Measurements from ENCODE around the gene DIRAS1.

DIRAS1 gene

GRCh38 chr19:2764945-2765344 lies 43.8 kb upstream of the DIRAS1 start:
- Histone ChIP-seq H3K9me3 (ENCODE audit: insufficient read depth, low read length) (no peaks in the 10 kb centered on the region), H3K27me3 (ENCODE audit: low read depth, low read length) (no peaks in the 10 kb centered on the region), H3K36me3 (replicated peaks; ENCODE audit: low read depth, low read length) (peaks cover 49% of the 10 kb centered on the region), H3K79me2 (ENCODE audit: low read length) (peaks cover 22% of the 10 kb centered on the region), H3K4me3 (ENCODE audit: low read length) (no peak overlapping the region), H3K9ac (ENCODE audit: low read length) (no peak overlapping the region), H2AFZ (ENCODE audit: low read depth, low read length) (no peak overlapping the region), H3K27ac (ENCODE audit: low read length) (no peak overlapping the region), H3K4me1 (ENCODE audit: low read length) (no peaks in the 10 kb centered on the region), H3K4me2 (ENCODE audit: low read length) (no peak overlapping the region), H4K20me1 (ENCODE audit: insufficient read depth, low read length) (peaks cover 15% of the 10 kb centered on the region)
- TF ChIP-seq, protein P1, sequence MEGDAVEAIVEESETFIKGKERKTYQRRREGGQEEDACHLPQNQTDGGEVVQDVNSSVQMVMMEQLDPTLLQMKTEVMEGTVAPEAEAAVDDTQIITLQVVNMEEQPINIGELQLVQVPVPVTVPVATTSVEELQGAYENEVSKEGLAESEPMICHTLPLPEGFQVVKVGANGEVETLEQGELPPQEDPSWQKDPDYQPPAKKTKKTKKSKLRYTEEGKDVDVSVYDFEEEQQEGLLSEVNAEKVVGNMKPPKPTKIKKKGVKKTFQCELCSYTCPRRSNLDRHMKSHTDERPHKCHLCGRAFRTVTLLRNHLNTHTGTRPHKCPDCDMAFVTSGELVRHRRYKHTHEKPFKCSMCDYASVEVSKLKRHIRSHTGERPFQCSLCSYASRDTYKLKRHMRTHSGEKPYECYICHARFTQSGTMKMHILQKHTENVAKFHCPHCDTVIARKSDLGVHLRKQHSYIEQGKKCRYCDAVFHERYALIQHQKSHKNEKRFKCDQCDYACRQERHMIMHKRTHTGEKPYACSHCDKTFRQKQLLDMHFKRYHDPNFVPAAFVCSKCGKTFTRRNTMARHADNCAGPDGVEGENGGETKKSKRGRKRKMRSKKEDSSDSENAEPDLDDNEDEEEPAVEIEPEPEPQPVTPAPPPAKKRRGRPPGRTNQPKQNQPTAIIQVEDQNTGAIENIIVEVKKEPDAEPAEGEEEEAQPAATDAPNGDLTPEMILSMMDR (IDR thresholded peaks at IDR 0.05; ENCODE audit: low read depth, low read length): no peak
- no peak for TF ChIP-seq EZH2phosphoT487 (IDR thresholded peaks at IDR 0.05; ENCODE audit: low read depth)

DNA sequence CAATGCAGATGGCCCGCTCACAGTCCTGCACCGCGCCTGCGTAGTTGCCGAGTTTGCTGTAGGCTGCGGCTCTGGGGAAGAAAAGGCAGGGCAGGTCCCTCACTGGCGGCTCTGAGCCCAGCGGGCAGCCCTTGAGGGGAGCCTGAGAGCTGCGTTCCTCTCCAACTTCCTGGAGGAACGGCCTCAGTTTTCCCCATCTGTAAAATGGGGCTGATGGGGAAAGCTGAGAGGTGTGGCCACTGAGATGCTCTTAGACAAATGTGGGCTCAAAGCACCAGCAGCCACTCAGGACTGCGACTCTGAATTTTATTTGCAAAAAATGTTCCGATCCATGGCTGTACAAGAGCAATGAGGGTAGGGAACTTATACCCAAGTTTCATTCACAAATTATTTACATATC lies 42.5 kb upstream of the DIRAS1 start:
- no peak overlapping the region for H3K4me2 ChIP-seq (ENCODE audit: low read length)
- no peak overlapping the region for H3K4me3 ChIP-seq (ENCODE audit: low read length)
- no peak overlapping the region for H3K9ac ChIP-seq (ENCODE audit: low read length)
- H3K4me1 ChIP-seq (ENCODE audit: low read length): no peaks in the 10 kb centered on the region
- no peaks in the 10 kb centered on the region for H3K27me3 ChIP-seq (ENCODE audit: low read depth, low read length)
- H3K36me3 ChIP-seq (replicated peaks; ENCODE audit: low read depth, low read length): peaks cover 57% of the 10 kb centered on the region
- no peak overlapping the region for H2AFZ ChIP-seq (ENCODE audit: low read depth, low read length)
- H4K20me1 ChIP-seq (ENCODE audit: insufficient read depth, low read length): 0 out of 2 replicates have a peak, but pooled peaks cover 5% of the 10 kb centered on the region
- no peaks in the 10 kb centered on the region for H3K9me3 ChIP-seq (ENCODE audit: insufficient read depth, low read length)
- H3K27ac ChIP-seq (ENCODE audit: low read length): no peak overlapping the region
- TF ChIP-seq EZH2phosphoT487 (IDR thresholded peaks at IDR 0.05; ENCODE audit: low read depth): no peak
- TF ChIP-seq, protein P1 (IDR thresholded peaks at IDR 0.05; ENCODE audit: low read depth, low read length): no peak
- peaks cover 10% of the 10 kb centered on the region for H3K79me2 ChIP-seq (ENCODE audit: low read length)

DNA sequence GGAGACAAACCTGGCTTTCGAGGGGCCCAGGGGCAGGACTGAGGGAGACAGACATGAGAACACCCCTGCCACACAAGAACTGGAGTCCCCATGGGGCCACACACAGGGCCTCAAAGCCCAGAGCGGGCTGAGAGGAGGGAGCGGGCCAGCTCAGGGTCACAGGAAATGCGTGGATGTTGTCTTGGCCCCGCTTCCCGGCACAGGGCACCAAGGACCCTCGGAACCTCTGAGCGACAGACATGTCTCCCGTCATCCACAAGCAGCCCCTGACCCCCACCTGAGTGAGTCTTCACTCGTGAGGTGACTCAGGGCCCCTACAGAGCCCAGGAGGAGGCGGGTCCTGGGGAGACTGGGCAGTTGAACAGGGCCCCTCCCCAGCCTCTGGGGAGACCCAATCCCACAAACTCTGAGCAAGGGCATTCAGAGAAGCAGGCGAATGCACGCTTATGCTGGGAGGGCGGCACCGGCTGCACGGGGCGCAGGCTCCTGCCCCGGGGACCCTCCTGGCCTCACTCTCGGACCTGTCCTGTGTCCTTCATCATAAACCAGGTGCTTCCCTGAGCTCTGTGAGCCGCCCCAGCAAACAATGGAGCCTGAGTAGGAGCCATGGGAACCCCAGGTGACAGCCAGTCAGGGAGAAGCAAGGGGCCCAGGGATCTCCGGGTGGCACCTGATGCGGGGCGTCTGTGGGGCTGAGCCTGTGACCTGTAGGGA lies 41.8 kb upstream of the DIRAS1 start:
- Histone ChIP-seq H3K27me3 (ENCODE audit: low read depth, low read length) (no peaks in the 10 kb centered on the region), H3K4me2 (ENCODE audit: low read length) (no peak overlapping the region), H3K4me1 (ENCODE audit: low read length) (no peaks in the 10 kb centered on the region), H3K9ac (ENCODE audit: low read length) (no peak overlapping the region), H2AFZ (ENCODE audit: low read depth, low read length) (no peak overlapping the region), H3K27ac (ENCODE audit: low read length) (no peak overlapping the region), H4K20me1 (ENCODE audit: insufficient read depth, low read length) (no peaks in the 10 kb centered on the region), H3K36me3 (replicated peaks; ENCODE audit: low read depth, low read length) (peaks cover 56% of the 10 kb centered on the region), H3K9me3 (ENCODE audit: insufficient read depth, low read length) (no peaks in the 10 kb centered on the region), H3K4me3 (ENCODE audit: low read length) (no peak overlapping the region), H3K79me2 (ENCODE audit: low read length) (peaks cover 3% of the 10 kb centered on the region; the same call in 1 of the 2 replicates)
- TF ChIP-seq EZH2phosphoT487 (IDR thresholded peaks at IDR 0.05; ENCODE audit: low read depth): no peak
- TF ChIP-seq, protein P1 (IDR thresholded peaks at IDR 0.05; ENCODE audit: low read depth, low read length): no peak

GRCh38 chr19:2761876-2762782 lies 41.0 kb upstream of the DIRAS1 start:
- Histone ChIP-seq H3K27ac (ENCODE audit: low read length) (no peak overlapping the region), H3K4me3 (ENCODE audit: low read length) (no peak overlapping the region), H3K9ac (ENCODE audit: low read length) (no peak overlapping the region), H3K4me1 (ENCODE audit: low read length) (no peaks in the 10 kb centered on the region), H3K36me3 (replicated peaks; ENCODE audit: low read depth, low read length) (peaks cover 53% of the 10 kb centered on the region), H3K79me2 (ENCODE audit: low read length) (no peaks in the 10 kb centered on the region), H3K27me3 (ENCODE audit: low read depth, low read length) (no peaks in the 10 kb centered on the region), H3K4me2 (ENCODE audit: low read length) (no peak overlapping the region), H2AFZ (ENCODE audit: low read depth, low read length) (no peak overlapping the region), H3K9me3 (ENCODE audit: insufficient read depth, low read length) (no peaks in the 10 kb centered on the region), H4K20me1 (ENCODE audit: insufficient read depth, low read length) (no peaks in the 10 kb centered on the region)
- TF ChIP-seq, protein P1 (IDR thresholded peaks at IDR 0.05; ENCODE audit: low read depth, low read length): no peak
- no peak for TF ChIP-seq EZH2phosphoT487 (IDR thresholded peaks at IDR 0.05; ENCODE audit: low read depth)

Measured in OCI-LY3 (cell line).